Measurements from ENCODE around the gene HSPA6.

Gene HSPA6

GRCh38 chr1:161483361-161483760 is 41.0 kb upstream of the HSPA6 start:
- TF ChIP-seq TAF1 (IDR thresholded peaks at IDR 0.05; ENCODE audit: borderline replicate concordance, insufficient read depth, low read length): no peak
- no peak for TF ChIP-seq SIN3A (IDR thresholded peaks at IDR 0.05; ENCODE audit: borderline replicate concordance, insufficient read depth, low read length)
- TF ChIP-seq FOXP2 (optimal IDR thresholded peaks at IDR 0.05; ENCODE audit: borderline replicate concordance, extremely low read depth, extremely low read length, insufficient read depth): no peak
- TF ChIP-seq POLR2AphosphoS5 (IDR thresholded peaks at IDR 0.05; ENCODE audit: low read depth, low read length): no peak
- TF ChIP-seq REST (IDR thresholded peaks at IDR 0.05; ENCODE audit: insufficient read depth in 1 of 2, low read depth in 2 of 2, low read length in 2 of 2): no peak

DNA sequence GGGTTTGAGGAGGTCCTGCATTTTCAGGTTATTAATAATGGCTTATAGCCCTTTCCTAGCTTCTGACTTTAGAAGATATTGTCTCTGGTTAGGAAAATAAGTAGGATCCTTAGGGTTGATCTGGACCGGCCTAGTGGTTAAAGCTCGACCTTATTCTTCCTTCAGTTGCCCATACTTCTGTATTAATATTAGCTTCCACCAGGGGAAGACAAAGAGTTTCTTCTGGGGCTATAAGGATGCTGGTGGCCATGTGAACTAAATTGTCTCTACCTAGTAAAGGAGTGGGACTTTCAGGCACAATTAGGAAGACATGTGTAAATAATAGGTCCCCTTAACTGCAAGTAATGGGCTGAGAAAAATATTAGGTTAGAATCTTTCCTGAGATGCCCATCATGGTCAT is 39.7 kb upstream of the HSPA6 start:
- TF ChIP-seq SIN3A (IDR thresholded peaks at IDR 0.05; ENCODE audit: borderline replicate concordance, insufficient read depth, low read length): no peak
- no peak for TF ChIP-seq TAF1 (IDR thresholded peaks at IDR 0.05; ENCODE audit: borderline replicate concordance, insufficient read depth, low read length)
- TF ChIP-seq POLR2AphosphoS5 (IDR thresholded peaks at IDR 0.05; ENCODE audit: low read depth, low read length): no peak
- no peak for TF ChIP-seq FOXP2 (optimal IDR thresholded peaks at IDR 0.05; ENCODE audit: borderline replicate concordance, extremely low read depth, extremely low read length, insufficient read depth)
- TF ChIP-seq REST (IDR thresholded peaks at IDR 0.05; ENCODE audit: insufficient read depth in 1 of 2, low read depth in 2 of 2, low read length in 2 of 2): no peak

DNA sequence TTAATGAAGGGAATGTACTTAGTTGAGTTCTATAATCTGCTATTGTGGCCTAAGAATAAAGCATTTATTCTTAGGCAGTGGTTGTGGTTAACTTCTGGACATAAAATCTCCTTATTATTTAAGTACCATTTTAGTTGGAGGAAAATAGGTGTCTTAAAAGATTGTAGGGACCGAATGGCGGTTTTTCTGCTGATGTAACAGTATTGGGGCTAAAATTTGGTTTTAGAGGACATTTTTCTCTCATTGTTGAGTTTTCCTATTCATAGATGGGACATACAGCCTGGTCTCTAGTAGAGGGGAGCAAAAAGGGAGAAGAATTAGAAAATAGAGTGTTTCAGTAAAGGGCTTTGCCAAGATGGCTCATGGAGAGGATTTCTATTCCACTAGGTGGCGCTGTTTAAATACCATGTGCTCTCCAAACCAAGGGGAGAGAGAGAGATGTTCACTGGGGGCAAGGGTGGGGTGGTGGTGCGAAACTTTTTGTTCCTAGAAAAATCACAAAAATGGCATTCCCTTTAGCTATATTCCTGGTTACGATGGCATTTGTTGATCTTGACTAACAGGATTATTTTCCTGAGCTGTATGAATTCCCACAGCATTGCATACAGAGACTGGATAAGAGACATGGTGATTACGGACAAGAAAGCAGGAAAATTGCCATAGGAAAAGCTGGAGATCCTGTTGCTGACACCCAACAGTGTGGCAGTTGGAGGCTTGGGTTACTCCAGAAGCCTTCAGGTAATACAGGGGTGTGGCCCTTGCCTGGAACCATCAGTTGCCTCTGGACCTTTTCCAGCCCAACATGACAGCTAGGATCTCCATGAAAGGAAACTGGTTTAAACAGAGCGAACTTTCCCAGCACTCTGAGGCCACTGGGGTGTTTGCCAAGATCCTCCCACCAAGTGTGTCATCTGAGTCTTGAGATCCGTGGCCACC is 37.3 kb upstream of the HSPA6 start:
- TF ChIP-seq SIN3A (IDR thresholded peaks at IDR 0.05; ENCODE audit: borderline replicate concordance, insufficient read depth, low read length): no peak
- TF ChIP-seq FOXP2 (optimal IDR thresholded peaks at IDR 0.05; ENCODE audit: borderline replicate concordance, extremely low read depth, extremely low read length, insufficient read depth): no peak
- TF ChIP-seq REST (IDR thresholded peaks at IDR 0.05; ENCODE audit: insufficient read depth in 1 of 2, low read depth in 2 of 2, low read length in 2 of 2): no peak
- TF ChIP-seq TAF1 (IDR thresholded peaks at IDR 0.05; ENCODE audit: borderline replicate concordance, insufficient read depth, low read length): no peak
- no peak for TF ChIP-seq POLR2AphosphoS5 (IDR thresholded peaks at IDR 0.05; ENCODE audit: low read depth, low read length)

DNA sequence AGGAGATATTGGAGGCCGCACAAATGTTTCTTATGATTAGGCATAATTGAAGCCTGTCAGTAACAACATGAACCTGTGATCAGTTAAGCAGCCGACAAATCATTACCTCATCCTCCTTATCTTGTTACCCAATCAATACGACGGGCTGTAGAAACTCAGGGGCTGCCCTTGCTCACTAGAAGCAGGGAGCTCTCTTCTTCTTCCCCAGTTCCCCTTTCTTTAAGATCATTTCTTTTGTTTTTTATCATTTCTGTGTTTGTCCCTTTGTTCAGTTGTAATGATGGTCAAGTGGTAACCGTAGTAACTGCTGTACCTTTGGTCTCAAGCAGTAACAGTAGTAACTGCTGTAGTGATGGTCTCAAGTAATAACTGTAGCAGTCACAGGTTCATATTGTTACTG is 32.9 kb upstream of the HSPA6 start:
- TF ChIP-seq REST (IDR thresholded peaks at IDR 0.05; ENCODE audit: insufficient read depth in 1 of 2, low read depth in 2 of 2, low read length in 2 of 2) (no peak), POLR2AphosphoS5 (IDR thresholded peaks at IDR 0.05; ENCODE audit: low read depth, low read length) (no peak), FOXP2 (optimal IDR thresholded peaks at IDR 0.05; ENCODE audit: borderline replicate concordance, extremely low read depth, extremely low read length, insufficient read depth) (no peak), SIN3A (IDR thresholded peaks at IDR 0.05; ENCODE audit: borderline replicate concordance, insufficient read depth, low read length) (no peak), TAF1 (IDR thresholded peaks at IDR 0.05; ENCODE audit: borderline replicate concordance, insufficient read depth, low read length) (no peak)
